H9 (cell line): ENCODE measurements around the gene SLC23A3. TPM values are rescaled to one million over a fixed set of nuclear protein-coding genes. Genes with fewer than 3 reads are reported as not detected.

Experiments
- DNase-seq: peaks from one replicate; pipeline ENCODE4 v3.0.0-alpha.2; 2017
- H2AFZ ChIP-seq: one replicate; pipeline ENCODE4 v1.6.1; 2013; ENCODE audit warnings: mild to moderate bottlenecking, low read length, control low read depth, moderate library complexity
- H2AK5ac ChIP-seq: 2 replicates; pipeline ENCODE4 v1.6.1; 2013; ENCODE audit warnings: low read length, control low read depth, mixed read lengths; ENCODE audit not compliant: insufficient read length
- H2BK120ac ChIP-seq: one replicate; pipeline ENCODE4 v1.6.1; 2013; ENCODE audit warnings: low read depth, mild to moderate bottlenecking, low read length, control low read depth, inconsistent platforms; ENCODE audit not compliant: poor library complexity, severe bottlenecking
- H2BK12ac ChIP-seq: 2 replicates; pipeline ENCODE4 v1.6.1; 2013; ENCODE audit warnings: low read length, control low read depth, mixed read lengths, low read depth; ENCODE audit not compliant: insufficient read length
- H2BK15ac ChIP-seq: 2 replicates; pipeline ENCODE4 v1.6.1; 2013; ENCODE audit warnings: low read depth, low read length, control low read depth
- H2BK20ac ChIP-seq: one replicate; pipeline ENCODE4 v1.6.1; 2013; ENCODE audit warnings: low read depth, mild to moderate bottlenecking, low read length, control low read depth, inconsistent platforms; ENCODE audit not compliant: poor library complexity, severe bottlenecking
- H2BK5ac ChIP-seq: 2 replicates; pipeline ENCODE4 v1.6.1; 2013; ENCODE audit warnings: low read length, control low read depth, mixed read lengths; ENCODE audit not compliant: insufficient read length
- H3K14ac ChIP-seq: 2 replicates; pipeline ENCODE4 v1.6.1; 2013; ENCODE audit warnings: low read length, control low read depth; ENCODE audit not compliant: insufficient read depth
- H3K18ac ChIP-seq: 2 replicates; pipeline ENCODE4 v1.6.1; 2013; ENCODE audit warnings: low read depth, mild to moderate bottlenecking, mixed read lengths, low read length, control low read depth; ENCODE audit not compliant: insufficient read length
- H3K23ac ChIP-seq: 2 replicates; pipeline ENCODE4 v1.6.1; 2013; ENCODE audit warnings: low read length, control low read depth, mixed read lengths, low read depth; ENCODE audit not compliant: insufficient read length
- H3K23me2 ChIP-seq: 2 replicates; pipeline ENCODE4 v1.6.1; 2013; ENCODE audit warnings: low read depth, mild to moderate bottlenecking, mixed read lengths, low read length, control low read depth; ENCODE audit not compliant: insufficient read length, poor library complexity, severe bottlenecking
- H3K27ac ChIP-seq: 2 replicates; pipeline ENCODE4 v1.5.1; 2013; ENCODE audit warnings: low read length, control low read depth, mixed read lengths, low read depth; ENCODE audit not compliant: insufficient read length
- H3K27me3 ChIP-seq: 2 replicates; pipeline ENCODE4 v1.6.1; 2013; ENCODE audit warnings: low read length, control low read depth, inconsistent platforms; ENCODE audit not compliant: insufficient read depth
- H3K4ac ChIP-seq: 2 replicates; pipeline ENCODE4 v1.6.1; 2013; ENCODE audit warnings: low read depth, mild to moderate bottlenecking, control low read depth, inconsistent platforms, low read length, moderate library complexity
- H3K4me1 ChIP-seq: 2 replicates; pipeline ENCODE4 v1.6.1; 2013; ENCODE audit warnings: low read length, control low read depth, inconsistent platforms; ENCODE audit not compliant: insufficient read depth
- H3K4me2 ChIP-seq: 2 replicates; pipeline ENCODE4 v1.6.1; 2013; ENCODE audit warnings: low read length, control low read depth, mixed read lengths; ENCODE audit not compliant: insufficient read length, insufficient read depth
- H3K56ac ChIP-seq: 2 replicates; pipeline ENCODE4 v1.6.1; 2013; ENCODE audit warnings: low read depth, mild to moderate bottlenecking, mixed read lengths, low read length, control low read depth; ENCODE audit not compliant: insufficient read length
- H3K79me1 ChIP-seq: 2 replicates; pipeline ENCODE4 v1.6.1; 2013; ENCODE audit warnings: low read depth, mild to moderate bottlenecking, moderate library complexity, low read length, control low read depth, inconsistent platforms; ENCODE audit not compliant: insufficient read depth, poor library complexity, severe bottlenecking
- H3K79me2 ChIP-seq: 2 replicates; pipeline ENCODE4 v1.6.1; 2013; ENCODE audit warnings: low read length, control low read depth, inconsistent platforms; ENCODE audit not compliant: insufficient read depth
- H3K9ac ChIP-seq: 2 replicates; pipeline ENCODE4 v1.6.1; 2013; ENCODE audit warnings: low read length, control low read depth, mixed read lengths; ENCODE audit not compliant: insufficient read length; ENCODE audit errors: extremely low read depth
- H3K9me3 ChIP-seq: one replicate; pipeline ENCODE4 v1.6.1; 2013; ENCODE audit warnings: low read depth, low read length, inconsistent platforms; ENCODE audit not compliant: control insufficient read depth
- H3T11ph ChIP-seq: one replicate; pipeline ENCODE4 v1.6.1; 2013; ENCODE audit warnings: mild to moderate bottlenecking, low read length, control low read depth, inconsistent platforms
- H4K20me1 ChIP-seq: one replicate; pipeline ENCODE4 v1.6.1; 2013; ENCODE audit not compliant: control insufficient read depth, insufficient read length, insufficient read depth
- H4K5ac ChIP-seq: 2 replicates; pipeline ENCODE4 v1.6.1; 2013; ENCODE audit warnings: low read depth, mild to moderate bottlenecking, mixed read lengths, low read length, control low read depth; ENCODE audit not compliant: insufficient read length
- H4K8ac ChIP-seq: replicated peaks from 2 replicates; pipeline ENCODE4 v1.6.1; 2013; ENCODE audit warnings: low read length, control low read depth, mixed read lengths, low read depth; ENCODE audit not compliant: insufficient read length
- H4K91ac ChIP-seq: 2 replicates; pipeline ENCODE4 v1.6.1; 2013; ENCODE audit warnings: low read depth, mild to moderate bottlenecking, moderate library complexity, mixed read lengths, low read length, control low read depth; ENCODE audit not compliant: insufficient read length
- H3K27ac Mint-ChIP-seq, 3 experiments: 2 replicates in 2 of 3; 3 replicates in 1 of 3; pipeline ENCODE4 v1.8.0; 2020 to 2021; ENCODE audit warnings: mixed read lengths in 3 of 3, mild to moderate bottlenecking in 1 of 3, moderate library complexity in 1 of 3
- H3K27me3 Mint-ChIP-seq: 2 replicates; pipeline ENCODE4 v1.8.0; 2021; ENCODE audit warnings: low read depth, mild to moderate bottlenecking, moderate library complexity, mixed read lengths
- H3K36me3 Mint-ChIP-seq, 3 experiments: 2 replicates in 2 of 3; 3 replicates in 1 of 3; pipeline ENCODE4 v1.8.0; 2020 to 2021; ENCODE audit warnings: low read depth in 3 of 3, mixed read lengths in 3 of 3; ENCODE audit not compliant: insufficient read depth in 1 of 3
- H3K4me1 Mint-ChIP-seq, 2 experiments: 2 replicates each; pipeline ENCODE4 v1.8.0; 2020; ENCODE audit warnings: mixed read lengths in 2 of 2
- H3K4me3 Mint-ChIP-seq, 2 experiments: 2 replicates in 1 of 2; 3 replicates in 1 of 2; pipeline ENCODE4 v1.8.0; 2020 to 2021; ENCODE audit warnings: mild to moderate bottlenecking in 2 of 2, mixed read lengths in 2 of 2, moderate library complexity in 1 of 2
- H3K9me3 Mint-ChIP-seq, 2 experiments: 2 replicates in 1 of 2; 3 replicates in 1 of 2; pipeline ENCODE4 v1.8.0; 2020; ENCODE audit warnings: mild to moderate bottlenecking in 2 of 2, mixed read lengths in 2 of 2, moderate library complexity in 1 of 2
- WGBS: extraction: QIAGEN DNeasy Blood & Tissue Kit; methylation state at CpG from one replicate; pipeline ENCODE4 v1.1.7; 2013; ENCODE audit warnings: missing lambda C conversion rate, low lambda C conversion rate, mixed read lengths; ENCODE audit not compliant: insufficient read length; ENCODE audit errors: extremely low coverage; 5-methylcytosine and 5-hydroxymethylcytosine counted together
- total RNA-seq: library from RNA; stranded (reverse); gene quantifications from 2 replicates; pipeline ENCODE4 v1.2.1, GENCODE V29; 2021
- TF ChIP-seq, protein P1 (sequence below): fragments of 200-600 bp; sonication (generic); conservative IDR thresholded peaks from 3 replicates; pipeline ENCODE4 v1.8.0; 2021; ENCODE audit warnings: antibody characterized with exemption, mild to moderate bottlenecking

The SLC23A3 gene
- total RNA-seq, 1 experiment from 2014 or later, result 1.2 TPM

GRCh38 chr2:219125225-219125885 is 44.5 kb downstream of the SLC23A3 start:
- Histone ChIP-seq H2BK5ac (no peak overlapping the region), H2AK5ac (no peak overlapping the region), H3K79me1 (no peaks in the 10 kb centered on the region), H3T11ph (no peak overlapping the region), H2BK12ac (no peak overlapping the region), H3K23ac (no peak overlapping the region), H3K27me3 (no peaks in the 10 kb centered on the region), H3K9me3 (no peaks in the 10 kb centered on the region), H2AFZ (no peak overlapping the region), H3K4ac (no peak overlapping the region), H3K56ac (no peak overlapping the region), H2BK120ac (no peak overlapping the region), H4K8ac (no peak overlapping the region), H3K4me1 (0 out of 2 replicates have a peak, but pooled peaks cover 4% of the 10 kb centered on the region), H3K9ac (no peak overlapping the region), H3K4me2 (no peak overlapping the region), H3K79me2 (no peaks in the 10 kb centered on the region), H3K18ac (no peak overlapping the region), H4K5ac (no peak overlapping the region), H4K20me1 (no peaks in the 10 kb centered on the region), H2BK20ac (no peak overlapping the region), H3K14ac (no peak overlapping the region), H3K23me2 (no peaks in the 10 kb centered on the region), H3K27ac (no peak overlapping the region), H4K91ac (no peak overlapping the region), H2BK15ac (no peak overlapping the region)
- Mint-ChIP-seq H3K4me1 (peaks cover 4 to 6% of the 10 kb centered on the region in 2 experiments; a peak in 2 of 4 replicates), H3K4me3 (no peak overlapping the region), H3K36me3 (no peaks in the 10 kb centered on the region), H3K27ac (peak overlapping the region in 1 of 3 experiments; percentile 91; a peak in 1 of 7 replicates), H3K9me3 (no peaks in the 10 kb centered on the region), H3K27me3 (no peaks in the 10 kb centered on the region)
- TF ChIP-seq, protein P1, sequence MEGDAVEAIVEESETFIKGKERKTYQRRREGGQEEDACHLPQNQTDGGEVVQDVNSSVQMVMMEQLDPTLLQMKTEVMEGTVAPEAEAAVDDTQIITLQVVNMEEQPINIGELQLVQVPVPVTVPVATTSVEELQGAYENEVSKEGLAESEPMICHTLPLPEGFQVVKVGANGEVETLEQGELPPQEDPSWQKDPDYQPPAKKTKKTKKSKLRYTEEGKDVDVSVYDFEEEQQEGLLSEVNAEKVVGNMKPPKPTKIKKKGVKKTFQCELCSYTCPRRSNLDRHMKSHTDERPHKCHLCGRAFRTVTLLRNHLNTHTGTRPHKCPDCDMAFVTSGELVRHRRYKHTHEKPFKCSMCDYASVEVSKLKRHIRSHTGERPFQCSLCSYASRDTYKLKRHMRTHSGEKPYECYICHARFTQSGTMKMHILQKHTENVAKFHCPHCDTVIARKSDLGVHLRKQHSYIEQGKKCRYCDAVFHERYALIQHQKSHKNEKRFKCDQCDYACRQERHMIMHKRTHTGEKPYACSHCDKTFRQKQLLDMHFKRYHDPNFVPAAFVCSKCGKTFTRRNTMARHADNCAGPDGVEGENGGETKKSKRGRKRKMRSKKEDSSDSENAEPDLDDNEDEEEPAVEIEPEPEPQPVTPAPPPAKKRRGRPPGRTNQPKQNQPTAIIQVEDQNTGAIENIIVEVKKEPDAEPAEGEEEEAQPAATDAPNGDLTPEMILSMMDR, result no peak
- DNase-seq, result no peak
- WGBS, result no CpG with 5 or more reads among the region's 10 CpGs
